GM12891 (cell line): ENCODE measurements around the gene COMMD9.
A peak's percentile ranks its signal among the peaks of the same experiment; 100 is the strongest.

Experiments used
- DNase-seq: peaks from one replicate; pipeline ENCODE4 v3.0.0; 2011; ENCODE audit warnings: low spot score; ENCODE audit not compliant: insufficient read length
- FAIRE-seq: peaks from 2 replicates; lab custom pipeline; 2011; peaks lifted over from hg19 to GRCh38; lab: Jason Lieb, UNC
- PAX5 ChIP-seq: IDR thresholded peaks from 2 replicates; pipeline ENCODE4 v1.6.1; 2011; ENCODE audit warnings: low read length, moderate library complexity, mild to moderate bottlenecking; ENCODE audit not compliant: insufficient read depth, severe bottlenecking
- POLR2A ChIP-seq: IDR thresholded peaks from 2 replicates; pipeline ENCODE4 v1.6.1; 2011; ENCODE audit warnings: low read depth, low read length, control low read depth
- POLR2AphosphoS5 ChIP-seq: IDR thresholded peaks from 2 replicates; pipeline ENCODE4 v1.6.1; 2011; ENCODE audit warnings: low read depth, low read length, control low read depth
- POU2F2 ChIP-seq: IDR thresholded peaks from 2 replicates; pipeline ENCODE4 v1.6.1; 2011; ENCODE audit warnings: low read depth, mild to moderate bottlenecking, control low read depth, low read length, moderate library complexity
- SPI1 ChIP-seq: IDR thresholded peaks from 2 replicates; pipeline ENCODE4 v1.6.1; 2011; ENCODE audit warnings: low read depth, low read length, control low read depth
- TAF1 ChIP-seq: IDR thresholded peaks from 2 replicates; pipeline ENCODE4 v1.6.1; 2011; ENCODE audit warnings: low read depth, low read length, control low read depth

The COMMD9 gene

GRCh38 chr11:36300650-36301049 lies 11.4 kb upstream of the COMMD9 start:
- FAIRE-seq (no peak), DNase-seq (no peak)
- TF ChIP-seq POLR2A (no peak), POLR2AphosphoS5 (no peak), SPI1 (no peak), PAX5 (no peak), TAF1 (no peak), POU2F2 (no peak)

- FAIRE-seq (no peak), DNase-seq (no peak)
- TF ChIP-seq TAF1 (no peak), SPI1 (no peak), PAX5 (no peak), POLR2A (no peak), POLR2AphosphoS5 (no peak), POU2F2 (no peak)
Observed at GRCh38 chr11:36296884-36297543, 7.8 kb upstream of the COMMD9 start.

- DNase-seq, result no peak
- no peak for FAIRE-seq
- TF ChIP-seq PAX5 (no peak), POLR2AphosphoS5 (no peak), SPI1 (no peak), TAF1 (no peak), POLR2A (no peak)
Observed at GRCh38 chr11:36295926-36296325, 6.7 kb upstream of the COMMD9 start, which contains the start of gene PRR5L. TSS of gene PRR5L (plus strand) at chr11:36296288. CDS start at chr11:36401122, 104,834 bp downstream.

GRCh38 chr11:36292311-36292722 lies 3.1 kb upstream of the COMMD9 start:
- FAIRE-seq (peak; percentile 83), DNase-seq (peak; percentile 39)
- TF ChIP-seq SPI1, result peak; percentile 45; the same call in 1 of the 2 replicates
- TF ChIP-seq TAF1, result no peak

GRCh38 chr11:36288442-36289225 lies 590 bp downstream of the COMMD9 start:
- FAIRE-seq (no peak), DNase-seq (no peak)
- TF ChIP-seq PAX5 (no peak), SPI1 (peak; percentile 65), TAF1 (no peak), POLR2A (no peak), POLR2AphosphoS5 (no peak)

- DNase-seq, result no peak
- no peak for TF ChIP-seq SPI1
- TF ChIP-seq POLR2AphosphoS5, result no peak
- TF ChIP-seq POLR2A, result no peak
- TF ChIP-seq POU2F2, result no peak
- TF ChIP-seq PAX5, result no peak
- no peak for TF ChIP-seq TAF1
- FAIRE-seq, result no peak
Observed at GRCh38 chr11:36282926-36283325, 6.3 kb downstream of the COMMD9 start.

- TF ChIP-seq POLR2AphosphoS5, result no peak
- no peak for TF ChIP-seq SPI1
- TF ChIP-seq POU2F2, result no peak
- TF ChIP-seq PAX5, result no peak
- TF ChIP-seq TAF1, result no peak
- TF ChIP-seq POLR2A, result no peak
- FAIRE-seq (no peak), DNase-seq (no peak)
Observed at GRCh38 chr11:36281850-36282249, 7.4 kb downstream of the COMMD9 start.

GRCh38 chr11:36280531-36280930 lies 8.7 kb downstream of the COMMD9 start:
- FAIRE-seq (no peak), DNase-seq (no peak)
- TF ChIP-seq POU2F2 (no peak), SPI1 (no peak), PAX5 (no peak), POLR2AphosphoS5 (no peak), TAF1 (no peak), POLR2A (no peak)

- no peak for FAIRE-seq
- no peak for DNase-seq
- TF ChIP-seq POLR2A (no peak), PAX5 (peak; percentile 27), TAF1 (no peak), POU2F2 (no peak), POLR2AphosphoS5 (no peak), SPI1 (no peak)
Observed at GRCh38 chr11:36278531-36279282, 10.5 kb downstream of the COMMD9 start.
